ENCODE data around the gene SH3BP1. TPM values are rescaled to one million over a fixed set of nuclear protein-coding genes. Genes with fewer than 3 reads are reported as not detected.

Gene SH3BP1
- total RNA-seq, 1 donor from 2014 or later = 161 TPM

- intact Hi-C loops (cut with micrococcal nuclease) = loop anchor here (10.0 kb wide), 2 partner anchors 113 to 173 kb away; partner anchors contain the start of gene GCAT
Measured at GRCh38 chr22:37631448-37632173, 7.9 kb upstream of the SH3BP1 start.

DNA sequence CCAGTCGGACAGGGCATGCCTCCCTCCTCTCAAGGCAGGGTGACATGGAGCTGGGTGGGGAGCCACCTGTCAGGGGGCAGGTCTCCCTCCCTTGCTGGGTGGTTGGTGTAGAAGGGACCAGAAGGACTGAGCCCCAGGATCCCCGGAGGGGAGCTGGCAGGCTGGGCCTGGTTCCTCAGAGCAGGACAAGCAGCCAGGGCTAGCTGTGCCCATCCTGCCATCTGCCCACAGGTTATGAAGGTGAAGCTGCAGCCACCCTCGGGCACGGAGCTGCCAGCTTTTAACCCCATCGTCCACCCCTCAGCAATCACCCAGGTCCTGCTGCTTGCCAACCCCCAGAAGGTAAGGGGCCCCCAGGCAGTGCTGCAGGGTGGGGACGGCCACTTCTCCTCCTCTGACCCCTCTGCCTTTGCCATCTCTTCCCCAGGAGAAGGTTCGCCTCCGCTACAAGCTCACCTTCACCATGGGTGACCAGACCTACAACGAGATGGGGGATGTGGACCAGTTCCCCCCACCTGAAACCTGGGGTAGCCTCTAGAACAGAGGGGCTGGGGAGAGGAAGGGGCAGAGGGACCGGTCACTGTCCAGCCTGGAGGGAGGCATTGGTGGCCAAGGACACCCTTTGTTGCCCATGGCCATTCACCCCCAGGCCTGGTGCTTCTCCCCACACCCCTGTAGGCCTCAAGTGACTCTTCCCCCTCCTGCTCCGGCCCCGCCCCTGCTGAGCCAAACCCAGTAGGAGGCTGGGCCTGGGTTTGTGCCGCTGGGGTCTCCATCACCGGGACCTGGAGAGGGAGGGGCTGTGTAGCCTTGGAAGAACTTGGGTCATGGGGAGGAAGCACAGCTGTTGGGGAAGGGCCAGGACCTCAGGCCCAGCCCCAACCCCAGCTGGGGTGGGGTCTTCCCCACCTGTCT lies 7.0 kb upstream of the SH3BP1 start:
- intact Hi-C loops (cut with micrococcal nuclease) = loop anchor here (10.0 kb wide), 2 partner anchors 112 to 172 kb away; partner anchors contain the start of gene GCAT

DNA sequence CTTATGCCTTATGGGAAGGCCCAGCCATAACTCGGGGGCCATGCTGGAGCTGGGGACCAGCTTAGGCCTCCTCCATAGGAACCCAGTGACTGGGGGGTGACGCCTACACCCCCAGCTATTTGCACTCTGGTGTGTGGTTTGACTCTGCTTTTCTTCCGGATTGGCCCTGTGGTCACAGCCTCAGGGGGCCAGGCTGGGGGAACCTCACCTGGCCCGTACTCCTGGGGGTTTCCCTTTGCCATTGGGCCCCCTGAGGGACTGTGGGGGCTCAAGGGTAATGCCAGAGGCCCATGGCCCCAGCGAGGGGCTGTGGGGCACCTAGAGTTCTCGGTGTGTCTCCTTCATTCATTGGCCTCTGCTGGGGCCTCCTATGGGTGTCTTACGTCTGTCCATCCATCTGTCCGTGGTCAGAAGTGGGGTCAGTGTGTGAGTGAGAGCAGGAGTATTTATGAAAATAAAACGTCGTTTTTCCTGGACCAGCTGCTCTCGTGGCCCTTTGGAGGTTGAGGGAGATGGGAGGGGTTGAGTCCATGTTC lies 6.3 kb upstream of the SH3BP1 start:
- intact Hi-C loops (cut with micrococcal nuclease) = loop anchor here (10.0 kb wide), 2 partner anchors 112 to 172 kb away; partner anchors contain the start of gene GCAT

DNA sequence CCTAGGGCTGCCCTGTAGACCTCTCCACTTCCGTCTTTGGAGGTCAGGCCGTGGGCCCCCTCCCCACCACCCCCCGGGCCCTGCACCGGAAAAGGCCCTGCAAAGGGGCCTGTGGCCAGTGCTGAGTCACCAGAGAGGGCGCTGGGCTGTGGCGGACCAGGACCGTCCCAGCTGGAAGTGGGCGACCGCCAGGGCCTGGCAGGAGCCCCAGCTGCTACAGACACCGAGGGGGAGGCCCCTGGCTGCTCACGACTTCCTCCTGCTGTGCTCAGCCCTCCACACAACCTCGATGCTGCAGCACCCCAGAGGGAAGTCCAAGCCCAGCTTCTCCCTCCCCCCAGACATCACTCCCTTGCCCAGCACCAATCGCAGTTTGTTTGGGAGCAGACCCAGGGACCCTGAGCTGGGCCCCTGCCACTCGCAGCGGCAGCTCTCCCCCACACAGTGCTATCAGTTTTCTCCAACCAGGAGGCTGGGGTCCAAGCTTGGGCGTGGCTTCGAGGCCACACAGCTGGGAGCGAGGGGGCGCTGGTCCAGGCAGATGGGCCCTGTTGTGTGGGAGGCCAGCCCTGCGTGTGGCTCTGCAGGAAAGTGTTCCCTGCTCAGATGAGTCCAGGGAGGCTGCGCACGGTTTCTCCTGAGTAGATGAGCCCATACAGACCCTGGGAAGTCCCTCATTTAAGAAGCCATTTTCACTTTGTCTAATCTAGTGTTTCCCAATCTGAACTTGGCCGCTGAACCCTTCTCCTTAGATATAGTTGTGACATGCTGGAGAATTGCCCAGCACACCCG lies 5.6 kb upstream of the SH3BP1 start:
- intact Hi-C loops (cut with micrococcal nuclease) = loop anchor here (10.0 kb wide), 2 partner anchors 111 to 171 kb away; partner anchors contain the start of gene GCAT

- intact Hi-C loops (cut with micrococcal nuclease) = loop anchor here (10.0 kb wide), 2 partner anchors 110 to 170 kb away; partner anchors contain the start of gene GCAT
Measured at GRCh38 chr22:37634417-37634924, 5.0 kb upstream of the SH3BP1 start.

DNA sequence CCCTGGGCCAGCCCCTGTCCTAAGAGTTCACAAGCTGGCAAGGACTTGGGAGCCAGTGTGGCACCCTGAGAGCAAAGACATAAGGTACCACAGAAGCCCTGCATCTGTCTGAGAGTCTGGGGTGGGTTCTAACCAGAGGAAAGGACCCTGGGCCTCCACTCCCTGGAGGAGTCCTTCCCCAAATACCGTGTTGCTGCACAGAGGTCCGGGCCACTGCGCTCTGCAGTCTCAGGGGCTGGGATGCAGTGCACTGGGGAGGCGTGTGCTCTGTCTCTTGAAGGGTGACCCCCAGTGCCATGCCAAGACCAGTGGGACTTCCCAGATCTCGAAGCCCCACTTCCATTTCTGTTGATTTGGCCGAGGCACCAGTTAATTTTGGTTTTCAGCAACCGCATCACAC lies 4.3 kb upstream of the SH3BP1 start:
- intact Hi-C loops (cut with micrococcal nuclease) = loop anchor here (10.0 kb wide), 2 partner anchors 110 to 170 kb away; partner anchors contain the start of gene GCAT

DNA sequence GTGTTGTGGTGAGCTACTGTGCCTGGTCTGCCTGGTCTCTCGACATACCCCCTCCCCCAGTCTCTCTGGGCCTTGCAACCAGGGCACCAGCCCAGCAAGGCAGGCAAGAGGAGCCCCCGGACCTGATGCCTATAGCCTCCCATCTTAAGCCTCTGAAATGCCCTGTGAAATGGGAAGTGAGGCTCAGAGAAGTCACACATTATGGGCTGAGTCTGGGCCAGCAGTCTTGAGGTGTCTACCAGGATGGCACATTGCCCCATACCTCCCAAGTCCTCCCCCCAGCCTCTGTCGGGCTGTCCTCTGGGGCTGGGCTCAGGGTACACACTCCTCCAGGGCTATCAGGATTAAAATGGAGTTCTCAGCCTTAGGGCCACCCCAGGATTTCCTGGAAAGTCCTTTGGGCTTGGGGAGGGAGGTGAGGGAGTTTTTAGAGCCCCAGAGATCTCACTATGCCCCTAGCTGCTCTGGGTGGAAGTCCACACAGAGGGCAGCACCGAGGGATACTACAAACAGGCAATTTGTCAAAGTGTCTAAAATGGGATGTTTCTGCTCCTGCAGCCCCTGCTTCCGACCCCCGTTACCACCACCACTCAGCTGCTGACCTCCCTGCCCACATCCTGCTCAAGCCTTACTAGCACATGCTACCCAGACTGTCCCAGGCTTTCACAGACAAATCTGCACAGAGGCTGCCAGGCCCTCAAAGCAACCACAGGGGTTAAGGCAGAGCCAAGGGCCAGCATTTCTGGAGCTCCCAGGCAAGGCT lies 3.1 kb upstream of the SH3BP1 start:
- intact Hi-C loops (cut with micrococcal nuclease) = loop anchor here (2.0 to 10.0 kb wide), 3 partner anchors 14 to 168 kb away; partner anchors contain the start of gene GCAT

GRCh38 chr22:37636949-37637273 lies 2.6 kb upstream of the SH3BP1 start:
- intact Hi-C loops (cut with micrococcal nuclease) = loop anchor here (2.0 to 10.0 kb wide), 3 partner anchors 14 to 168 kb away; partner anchors contain the start of gene GCAT

DNA sequence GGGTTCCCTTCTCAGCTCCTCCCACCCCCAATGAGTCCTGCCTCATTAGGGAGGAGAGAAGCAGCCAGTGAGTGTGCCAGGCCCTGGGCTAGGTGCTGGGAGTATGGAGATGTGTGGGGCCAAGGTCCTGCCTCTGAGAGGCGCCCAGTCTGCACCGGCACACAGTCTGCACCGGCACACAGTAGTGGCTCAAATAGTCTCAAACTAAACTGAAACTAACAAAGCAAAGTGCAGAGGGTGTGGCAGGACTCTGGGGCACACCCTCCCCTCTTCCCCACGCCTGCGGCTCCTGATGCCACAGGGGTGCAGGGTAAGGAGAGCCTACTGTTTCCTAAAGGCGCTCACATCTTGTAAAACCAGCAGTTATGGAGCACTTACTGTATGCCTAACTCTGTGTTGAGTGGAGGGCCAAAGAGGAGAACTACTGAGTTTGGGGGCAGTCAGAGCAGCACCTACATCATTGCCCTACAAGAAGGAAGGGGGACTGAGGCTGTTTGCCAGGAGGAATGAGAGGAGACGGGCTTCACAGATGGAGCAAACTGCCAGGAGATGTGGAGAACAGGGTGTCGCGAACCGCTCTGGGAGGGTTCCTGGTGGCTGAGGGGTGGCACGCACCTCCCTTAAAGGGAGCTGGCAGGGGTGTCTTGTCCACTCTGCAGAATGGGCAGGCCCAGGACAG lies 939 bp upstream of the SH3BP1 start:
- intact Hi-C loops (cut with micrococcal nuclease) = loop anchor here (2.0 to 10.0 kb wide), 3 partner anchors 30 to 166 kb away; partner anchors contain the start of genes GCAT and GGA1

DNA sequence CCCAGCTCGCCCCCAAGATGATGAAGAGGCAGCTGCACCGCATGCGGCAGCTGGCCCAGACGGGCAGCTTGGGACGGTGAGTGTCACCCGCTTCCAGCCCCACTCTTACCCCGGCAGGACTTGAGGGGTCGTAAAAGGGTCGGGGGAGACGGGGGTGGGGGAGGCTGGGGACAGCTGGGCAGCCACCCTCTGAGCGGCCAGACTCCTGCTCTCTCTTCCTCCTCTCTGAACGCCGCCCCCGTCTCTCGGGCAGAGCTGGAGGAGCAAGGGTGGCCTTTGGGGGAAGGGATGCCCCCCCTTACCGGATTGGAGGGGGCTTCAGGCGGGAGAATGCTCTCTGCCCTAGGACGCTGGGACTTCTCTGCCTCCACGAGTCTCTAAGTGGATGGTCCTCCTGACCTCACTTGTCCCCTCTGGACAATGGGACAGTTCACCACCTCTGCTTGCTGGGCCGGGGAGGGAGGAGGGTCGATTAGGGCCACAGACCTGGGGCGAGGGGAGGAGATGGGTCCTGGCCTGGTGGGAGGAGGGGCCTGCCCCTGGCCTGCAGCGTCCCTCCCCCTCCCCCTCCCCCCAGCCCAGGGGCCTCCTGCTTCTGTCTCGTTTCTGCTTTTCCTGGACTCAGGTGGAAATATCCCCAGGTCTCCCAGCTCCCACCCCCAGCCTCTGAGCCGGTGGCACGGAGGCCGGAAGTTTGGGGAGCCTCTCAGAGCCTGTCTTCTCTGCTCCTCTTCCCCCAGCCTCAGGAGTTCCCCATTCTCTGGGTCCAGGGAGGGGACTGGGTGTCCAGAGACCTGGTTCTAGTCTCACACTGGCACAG lies 512 bp downstream of the SH3BP1 start:
- intact Hi-C loops (cut with micrococcal nuclease) = loop anchor here (2.0 to 10.0 kb wide), 3 partner anchors 31 to 165 kb away; partner anchors contain the start of genes GCAT and GGA1

- intact Hi-C loops (cut with micrococcal nuclease) = no loop called here
Measured at GRCh38 chr22:37640591-37641560, 1.4 kb downstream of the SH3BP1 start.

DNA sequence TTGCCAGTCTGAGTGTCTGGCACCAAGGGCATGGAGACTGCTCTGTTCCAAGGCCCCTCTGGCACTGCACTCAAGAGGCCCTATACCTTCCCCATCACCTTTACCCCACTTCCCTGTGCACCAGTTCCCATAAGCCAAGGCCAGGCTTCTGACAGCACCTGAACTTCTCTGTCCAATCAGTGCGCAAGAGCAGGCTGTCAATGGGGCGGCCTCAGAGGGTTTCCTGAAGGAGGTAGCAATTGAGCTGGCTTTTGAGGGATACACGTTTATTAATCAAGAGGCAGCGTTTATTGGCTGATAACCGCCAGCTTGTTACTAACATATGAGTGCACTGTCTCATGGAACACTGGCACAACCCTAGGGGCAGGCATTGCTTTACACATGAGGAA lies 2.1 kb downstream of the SH3BP1 start:
- intact Hi-C loops (cut with micrococcal nuclease) = no loop called here

DNA sequence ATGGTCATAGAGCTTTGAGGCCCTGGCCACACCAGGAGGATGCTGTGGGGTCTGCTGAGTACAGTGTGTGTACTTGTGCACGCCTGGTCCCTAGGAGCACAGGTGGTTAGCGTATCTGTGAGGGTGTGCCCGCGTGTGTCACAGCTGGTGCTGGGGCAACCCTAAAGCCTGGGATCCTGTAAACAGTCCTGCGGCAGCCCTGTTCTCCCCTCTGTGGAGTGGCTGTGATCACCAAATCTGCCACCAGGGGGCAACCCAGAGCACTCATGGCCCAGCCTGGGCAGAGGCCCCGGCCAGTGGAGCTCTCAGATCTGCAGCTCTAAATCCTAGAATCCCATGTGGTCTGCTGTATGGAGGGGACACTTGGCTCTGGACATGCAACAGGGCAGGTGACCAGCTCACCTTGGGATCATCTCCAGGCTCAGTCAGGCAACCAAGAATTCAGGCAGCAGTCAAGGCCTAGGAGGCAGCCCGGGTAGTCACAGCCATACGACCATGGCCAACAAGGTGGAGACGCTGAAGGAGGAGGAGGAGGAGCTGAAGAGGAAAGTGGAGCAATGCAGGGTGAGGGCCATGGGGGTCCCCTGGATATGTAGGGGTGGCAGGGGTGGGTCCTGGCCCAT lies 3.9 kb downstream of the SH3BP1 start:
- intact Hi-C loops (cut with micrococcal nuclease) = loop anchor here (1.0 kb wide), 3 partner anchors 15 to 38 kb away; partner anchors contain the start of gene PDXP

- intact Hi-C loops (cut with micrococcal nuclease) = no loop called here
Measured at GRCh38 chr22:37647317-37647716, 7.8 kb downstream of the SH3BP1 start.

GRCh38 chr22:37647928-37648327 lies 8.5 kb downstream of the SH3BP1 start:
- intact Hi-C loops (cut with micrococcal nuclease) = no loop called here

- intact Hi-C loops (cut with micrococcal nuclease) = no loop called here
Measured at GRCh38 chr22:37650463-37651136, 11.1 kb downstream of the SH3BP1 start.

Data from T-helper 2 cell treated with Interferon-gamma antibody and Interleukin-4, amounts not matched to agents 100 ng/mL and 5 ng/mL, for 36 hours (primary cell).